Measurements from ENCODE around the gene ZSCAN4.
A peak's percentile ranks its signal among the peaks of the same experiment; 100 is the strongest.

Gene ZSCAN4
- total RNA-seq, result 0 reads per million in 2 donors

GRCh38 chr19:57668635-57669034 lies at the start of gene ZSCAN4:
Gene ZSCAN4 (plus strand): TSS chr19:57668935. CDS start chr19:57676146, 7,211 bp downstream.
- DNase-seq, result no peak

- DNase-seq, result peak in 1 of 5 experiments; percentile 30
These were observed 47.9 kb upstream of the ZSCAN4 start for GRCh38 chr19:57620673-57621348.

GRCh38 chr19:57623091-57623490 lies 45.6 kb upstream of the ZSCAN4 start:
- no peak for DNase-seq

- peak; percentile 52 to 94 (median 79) for DNase-seq
These were observed 35.5 kb upstream of the ZSCAN4 start, which contains the start of gene ZNF211 for GRCh38 chr19:57632987-57633831. Gene ZNF211 (plus strand): TSS chr19:57633168. CDS start chr19:57633347, 179 bp downstream.

- DNase-seq, result no peak
These were observed 35.0 kb upstream of the ZSCAN4 start for GRCh38 chr19:57633832-57634131.

GRCh38 chr19:57637379-57637778 lies 31.4 kb upstream of the ZSCAN4 start:
- DNase-seq, result no peak

- no peak for DNase-seq
These were observed 27.0 kb upstream of the ZSCAN4 start for GRCh38 chr19:57641715-57642234.

GRCh38 chr19:57642396-57643046 lies 26.2 kb upstream of the ZSCAN4 start:
- DNase-seq, result no peak

GRCh38 chr19:57643734-57644133 lies 25.0 kb upstream of the ZSCAN4 start:
- no peak for DNase-seq

GRCh38 chr19:57648331-57649003 lies 20.3 kb upstream of the ZSCAN4 start:
- DNase-seq, result no peak

GRCh38 chr19:57651654-57651996 lies 17.1 kb upstream of the ZSCAN4 start:
- no peak for DNase-seq

GRCh38 chr19:57653689-57654088 lies 15.0 kb upstream of the ZSCAN4 start:
- DNase-seq, result no peak

GRCh38 chr19:57655443-57655842 lies 13.3 kb upstream of the ZSCAN4 start:
- DNase-seq, result no peak

GRCh38 chr19:57656346-57656745 lies 12.4 kb upstream of the ZSCAN4 start:
- no peak for DNase-seq

GRCh38 chr19:57664269-57665127 lies 4.2 kb upstream of the ZSCAN4 start:
- DNase-seq, result no peak

- DNase-seq, result no peak
These were observed 3.4 kb upstream of the ZSCAN4 start for GRCh38 chr19:57665261-57665806.

GRCh38 chr19:57667228-57667627 lies 1.5 kb upstream of the ZSCAN4 start:
- DNase-seq, result no peak

GRCh38 chr19:57671124-57671895 lies 2.6 kb downstream of the ZSCAN4 start:
- DNase-seq, result no peak

GRCh38 chr19:57672466-57672865 lies 3.7 kb downstream of the ZSCAN4 start:
- no peak for DNase-seq

- DNase-seq, result no peak
These were observed 7.1 kb downstream of the ZSCAN4 start for GRCh38 chr19:57675881-57676280.
